NCI-H2227 (cell line): ENCODE data around the gene FSHR.

Source experiments
- DNase-seq: peaks from one replicate; lab custom pipeline; 2025; ENCODE audit not compliant: unreplicated experiment; lab: John Stamatoyannopoulos, UW

The FSHR gene

GRCh38 chr2:49113046-49113445 lies 41.3 kb downstream of the FSHR start:
- DNase-seq, result no peak

- DNase-seq, result peak; percentile 77
Measured at GRCh38 chr2:49111456-49111855, 42.9 kb downstream of the FSHR start.

- peak; percentile 36 for DNase-seq
Measured at GRCh38 chr2:49111006-49111405, 43.3 kb downstream of the FSHR start.

DNA sequence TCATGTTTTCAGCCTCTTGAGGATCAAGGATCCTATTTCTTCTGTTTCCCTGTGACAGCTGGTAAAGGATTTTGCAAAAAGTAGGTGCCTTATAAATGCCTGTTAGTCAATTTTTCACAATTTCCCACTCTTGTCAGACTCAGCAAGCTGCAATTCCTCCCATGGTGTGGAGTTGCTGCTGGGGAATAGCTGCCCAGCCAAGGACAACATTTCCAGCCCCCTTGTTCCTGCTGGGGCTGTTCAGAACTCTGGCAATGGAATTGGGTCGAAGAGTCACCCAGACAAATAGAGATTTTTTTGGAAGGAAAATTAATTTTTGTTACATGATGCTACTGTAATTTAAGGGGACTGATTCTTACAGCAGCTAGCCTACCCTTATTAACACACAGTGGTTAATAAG lies 43.7 kb downstream of the FSHR start:
- DNase-seq, result no peak

DNA sequence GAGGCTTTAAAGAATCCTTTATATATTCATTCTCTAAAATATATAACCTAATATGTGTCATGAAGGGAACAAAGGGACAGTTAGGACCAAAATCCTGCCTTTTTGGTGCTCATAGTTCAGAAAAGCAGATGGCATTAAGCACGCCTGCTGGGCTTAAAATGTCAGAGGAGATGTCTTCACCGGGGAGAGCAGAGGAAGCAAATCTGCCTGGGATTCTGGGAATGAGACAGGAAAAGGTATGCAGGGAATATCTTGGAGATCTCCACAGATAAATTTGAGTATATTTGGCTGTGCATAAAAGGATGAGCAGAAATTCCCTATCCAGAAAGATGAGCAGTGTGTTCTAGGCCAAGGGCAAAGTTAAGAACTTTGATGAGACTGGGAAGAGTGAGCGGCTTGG lies 45.5 kb downstream of the FSHR start:
- DNase-seq, result no peak

DNA sequence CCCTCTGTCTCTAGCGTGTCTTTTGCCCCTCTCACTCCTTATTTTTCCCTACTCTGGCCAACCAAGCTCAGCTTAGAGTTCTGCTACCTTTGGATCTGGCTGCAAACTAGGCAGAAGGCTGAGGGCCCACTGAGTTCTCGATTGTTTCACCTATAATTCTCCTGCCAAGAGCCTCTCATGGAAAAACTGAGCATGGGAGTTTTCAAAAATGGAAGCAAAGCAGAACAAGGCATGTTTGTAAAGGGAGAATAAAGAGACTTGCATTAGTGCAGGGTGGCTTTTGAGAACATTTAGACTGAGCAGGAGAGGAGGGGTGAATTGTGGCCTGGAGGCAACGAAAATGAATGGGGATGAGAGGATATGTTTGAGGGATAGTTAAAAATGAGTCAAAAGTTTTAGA lies 45.9 kb downstream of the FSHR start:
- no peak for DNase-seq

DNA sequence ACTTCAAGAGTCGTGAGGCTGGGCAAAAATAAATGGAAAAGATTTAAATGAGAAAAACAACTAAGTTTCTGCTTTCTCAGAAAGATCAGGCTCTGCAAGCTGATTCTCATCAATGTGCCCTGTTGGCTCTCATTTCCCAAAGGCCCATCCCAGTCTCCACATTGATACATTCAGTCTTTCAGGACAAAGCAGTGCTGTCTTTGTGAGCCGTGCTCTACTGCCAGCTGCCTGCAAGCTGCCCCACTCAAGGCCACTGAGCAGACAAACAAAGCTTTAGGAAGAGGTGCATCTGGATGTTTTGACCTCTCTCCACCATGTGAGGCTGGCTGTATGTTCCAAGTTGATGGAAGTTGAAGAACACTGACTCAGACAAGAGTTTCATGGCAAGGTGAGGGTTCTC lies 48.8 kb downstream of the FSHR start:
- DNase-seq, result no peak

DNA sequence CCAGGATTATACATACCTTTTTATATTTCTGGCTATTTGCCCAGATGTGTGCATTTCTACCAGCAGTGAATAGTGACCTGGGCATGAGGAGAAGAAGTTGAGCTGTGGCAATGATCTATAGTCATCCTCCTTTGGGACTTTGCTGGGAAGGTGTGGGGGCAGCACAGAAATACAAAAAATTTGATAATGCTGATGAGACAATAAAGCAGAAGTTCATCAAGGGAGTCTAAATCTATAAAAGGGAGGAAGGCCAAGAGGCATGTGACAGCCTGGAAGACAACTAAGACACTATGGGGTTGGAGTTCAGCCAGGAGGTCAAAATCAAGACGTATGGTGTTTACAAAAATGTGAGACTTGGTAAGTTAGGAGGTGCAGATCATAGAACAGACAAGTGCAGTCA lies 52.2 kb downstream of the FSHR start:
- DNase-seq, result no peak

- no peak for DNase-seq
Measured at GRCh38 chr2:49080681-49081080, 73.6 kb downstream of the FSHR start.

- DNase-seq, result no peak
Measured at GRCh38 chr2:49070716-49071115, 83.6 kb downstream of the FSHR start.

GRCh38 chr2:49069829-49070228 lies 84.5 kb downstream of the FSHR start:
- no peak for DNase-seq

GRCh38 chr2:49068613-49069012 lies 85.7 kb downstream of the FSHR start:
- no peak for DNase-seq

DNA sequence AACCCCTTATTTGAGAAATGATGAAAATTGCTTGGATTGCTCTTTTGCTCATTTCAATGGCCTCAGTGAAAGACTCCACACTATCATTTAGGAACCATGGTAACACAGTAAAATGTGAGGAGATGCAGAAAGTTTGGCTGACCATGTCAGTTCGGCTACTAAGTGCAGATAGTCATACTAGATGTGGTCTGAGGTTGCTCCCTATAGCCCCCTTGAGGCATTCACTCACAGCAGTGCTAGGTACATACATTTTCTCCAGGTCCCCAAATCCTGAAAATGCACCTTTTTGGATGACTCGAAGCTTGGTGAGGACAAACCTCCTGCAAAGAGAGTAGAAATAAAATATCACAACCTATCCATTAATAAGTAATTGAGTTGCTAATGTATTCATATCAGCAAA lies 86.3 kb downstream of the FSHR start:
- no peak for DNase-seq

DNA sequence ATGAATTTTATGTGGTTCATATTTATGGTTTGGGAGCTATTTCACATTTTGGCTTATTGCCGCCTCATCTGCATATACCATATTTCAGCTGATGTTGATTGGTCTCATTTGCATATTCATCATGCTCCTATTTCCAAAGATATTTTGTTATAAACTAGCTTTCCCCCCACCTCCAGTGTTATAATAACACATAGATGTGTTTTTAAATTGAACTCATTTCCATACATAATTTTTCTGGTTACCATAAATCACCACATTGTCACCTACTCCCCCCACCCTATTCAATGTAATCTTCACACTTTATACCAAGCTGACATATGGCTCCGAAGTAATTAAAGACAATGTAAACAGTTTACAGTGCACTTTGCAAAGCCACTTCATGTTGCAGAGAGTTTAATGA lies 101.2 kb downstream of the FSHR start:
- DNase-seq, result no peak

DNA sequence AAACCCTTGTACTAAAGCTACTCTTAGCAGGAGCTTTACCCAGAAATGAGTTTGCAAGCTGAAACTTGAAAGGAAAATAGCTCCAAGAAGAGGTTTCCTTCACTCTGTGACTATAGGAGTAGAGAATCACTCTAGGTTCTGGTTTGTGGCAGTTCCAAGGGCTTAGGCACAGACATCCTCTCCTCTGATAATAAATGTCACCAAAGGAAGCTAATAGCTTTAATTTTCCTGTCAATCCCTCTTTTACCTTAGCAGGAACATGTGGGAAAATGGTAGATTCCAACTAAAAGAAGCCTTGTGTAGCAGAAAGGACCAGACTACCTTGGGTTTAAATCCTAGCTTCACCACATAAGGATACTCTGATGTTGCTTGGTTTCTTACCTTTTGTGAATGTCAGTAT lies 104.0 kb downstream of the FSHR start:
- no peak for DNase-seq

DNA sequence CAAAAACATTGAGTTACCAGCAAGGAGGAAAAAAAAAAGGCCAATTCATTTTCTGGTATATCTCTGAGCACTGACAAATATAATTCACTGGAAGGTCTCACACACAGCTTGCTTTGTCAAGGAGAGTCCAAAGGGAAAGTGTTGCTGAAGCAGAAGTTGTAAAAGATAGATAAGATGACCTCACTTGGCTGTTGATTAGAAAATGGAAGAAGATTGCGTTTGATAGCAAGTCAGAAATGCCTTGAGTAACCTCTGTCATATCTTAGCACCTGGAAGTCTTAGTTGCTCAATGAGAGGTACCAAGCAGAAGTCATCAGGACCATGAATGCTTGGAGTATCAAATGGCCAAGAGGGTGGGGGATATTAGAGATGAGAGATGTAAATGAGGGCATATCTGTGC lies 105.2 kb downstream of the FSHR start:
- no peak for DNase-seq

DNA sequence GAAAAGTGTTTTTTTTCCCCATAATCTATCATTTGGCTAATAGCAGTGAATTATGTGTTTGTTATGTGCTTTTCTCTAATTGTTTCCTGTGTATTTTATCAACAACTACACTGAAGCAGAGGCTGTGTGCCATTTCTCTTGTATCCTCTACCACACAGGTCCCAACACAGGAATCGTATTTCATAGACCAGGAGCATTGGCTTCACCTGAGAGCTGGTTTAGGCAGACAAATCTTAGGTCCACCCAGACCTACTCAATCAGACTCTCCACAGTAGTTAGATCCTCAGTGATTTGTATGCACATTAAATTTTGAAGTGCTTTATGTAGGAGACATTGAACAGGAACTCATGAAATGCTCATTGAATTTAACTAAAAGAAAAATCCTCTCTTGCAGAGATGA lies 109.2 kb downstream of the FSHR start:
- no peak for DNase-seq

GRCh38 chr2:49044350-49045079 lies 109.8 kb downstream of the FSHR start:
- DNase-seq, result peak; percentile 73

DNA sequence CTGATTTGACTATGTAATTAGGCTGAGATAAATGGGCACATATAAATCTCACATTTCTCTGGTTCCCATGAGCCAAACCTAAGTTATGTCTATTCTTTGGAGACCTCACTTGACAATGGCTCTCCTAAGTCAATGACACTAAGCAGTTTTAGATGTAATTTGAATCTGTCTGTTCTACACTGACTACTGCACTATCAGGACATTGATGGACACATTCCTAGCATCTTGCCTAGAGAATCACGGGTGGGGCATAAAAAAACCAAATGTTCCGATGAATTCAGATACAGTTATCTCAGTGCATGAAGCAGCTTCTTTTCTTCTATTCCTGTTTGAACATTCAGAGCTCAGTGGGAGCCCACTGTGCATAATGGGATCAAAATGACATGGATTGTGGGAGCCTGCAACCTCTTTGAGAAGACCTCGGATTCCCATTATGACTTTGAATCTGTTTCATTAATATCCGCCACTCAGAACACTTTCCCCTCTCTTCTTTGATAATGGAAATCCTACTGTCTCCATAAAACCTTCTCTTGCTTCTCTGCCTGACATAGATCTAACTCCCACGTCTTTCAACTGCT lies 110.8 kb downstream of the FSHR start:
- DNase-seq, result peak; percentile 26

GRCh38 chr2:49042488-49042887 lies 111.8 kb downstream of the FSHR start:
- DNase-seq, result no peak

DNA sequence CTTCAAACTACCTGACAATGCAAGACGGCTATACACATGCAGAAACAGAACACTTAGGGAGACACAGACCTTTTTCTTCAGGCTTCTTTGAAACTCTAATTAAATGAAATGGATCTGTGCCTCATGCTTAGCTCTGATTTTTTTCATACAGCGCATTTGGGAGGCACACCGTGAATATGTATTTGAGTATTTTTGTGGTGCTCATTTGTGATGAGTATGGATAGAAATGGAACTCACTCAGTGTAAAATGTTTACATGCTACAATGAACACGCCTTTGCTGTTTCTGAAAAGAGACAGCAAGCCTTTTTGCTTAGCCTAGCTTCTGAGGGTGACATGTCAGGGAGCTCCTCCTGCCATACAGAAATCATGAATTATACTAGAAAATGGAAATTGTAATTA lies 113.3 kb downstream of the FSHR start:
- DNase-seq, result no peak

GRCh38 chr2:49037197-49037596 lies 117.1 kb downstream of the FSHR start:
- DNase-seq, result no peak

- no peak for DNase-seq
Measured at GRCh38 chr2:49035481-49035880, 118.8 kb downstream of the FSHR start.
